ENCODE data around the gene DIAPH2. TPM values are rescaled to one million over a fixed set of nuclear protein-coding genes. Genes with fewer than 3 reads are reported as not detected.

The DIAPH2 gene
- polyA plus RNA-seq, 1 experiment = 3.1 TPM

GRCh38 chrX:96685210-96686099 lies 813 bp downstream of the DIAPH2 start:
- peak overlapping the region; percentile 72 for H3K4me3 ChIP-seq (ENCODE audit: low read depth, low read length)
- no peak for DNase-seq (ENCODE audit: low read depth)
- no peak for TF ChIP-seq CTCF (IDR thresholded peaks at IDR 0.05; ENCODE audit: insufficient read depth, low read depth, low read length)
- CTCF ChIA-PET = no interaction called here
- no peaks in the 10 kb centered on the region for H3K27me3 ChIP-seq (ENCODE audit: control insufficient read depth, insufficient read depth, low read length)
- POLR2A ChIA-PET = no interaction called here
- no peaks in the 10 kb centered on the region for H3K36me3 ChIP-seq (ENCODE audit: control insufficient read depth, insufficient read depth, low read length)

GRCh38 chrX:96687776-96688175 lies 3.1 kb downstream of the DIAPH2 start:
- no peaks in the 10 kb centered on the region for H3K27me3 ChIP-seq (ENCODE audit: control insufficient read depth, insufficient read depth, low read length)
- POLR2A ChIA-PET = no interaction called here
- TF ChIP-seq CTCF (IDR thresholded peaks at IDR 0.05; ENCODE audit: insufficient read depth, low read depth, low read length) = no peak
- DNase-seq (ENCODE audit: low read depth) = no peak
- CTCF ChIA-PET = no interaction called here
- H3K4me3 ChIP-seq (ENCODE audit: low read depth, low read length) = no peak overlapping the region
- no peaks in the 10 kb centered on the region for H3K36me3 ChIP-seq (ENCODE audit: control insufficient read depth, insufficient read depth, low read length)

- no peak overlapping the region for H3K4me3 ChIP-seq (ENCODE audit: low read depth, low read length)
- no peaks in the 10 kb centered on the region for H3K27me3 ChIP-seq (ENCODE audit: control insufficient read depth, insufficient read depth, low read length)
- ChIA-PET POLR2A (no interaction called here), CTCF (no interaction called here)
- H3K36me3 ChIP-seq (ENCODE audit: control insufficient read depth, insufficient read depth, low read length) = no peaks in the 10 kb centered on the region
- no peak for TF ChIP-seq CTCF (IDR thresholded peaks at IDR 0.05; ENCODE audit: insufficient read depth, low read depth, low read length)
- DNase-seq (ENCODE audit: low read depth) = no peak
Observed at GRCh38 chrX:96688789-96689188, 4.1 kb downstream of the DIAPH2 start.

- no peaks in the 10 kb centered on the region for H3K27me3 ChIP-seq (ENCODE audit: control insufficient read depth, insufficient read depth, low read length)
- H3K4me3 ChIP-seq (ENCODE audit: low read depth, low read length) = no peak overlapping the region
- no peak for TF ChIP-seq CTCF (IDR thresholded peaks at IDR 0.05; ENCODE audit: insufficient read depth, low read depth, low read length)
- ChIA-PET POLR2A (no interaction called here), CTCF (no interaction called here)
- no peaks in the 10 kb centered on the region for H3K36me3 ChIP-seq (ENCODE audit: control insufficient read depth, insufficient read depth, low read length)
- no peak for DNase-seq (ENCODE audit: low read depth)
Observed at GRCh38 chrX:96689991-96690390, 5.3 kb downstream of the DIAPH2 start.

GRCh38 chrX:96692454-96692853 lies 7.8 kb downstream of the DIAPH2 start:
- DNase-seq (ENCODE audit: low read depth) = no peak
- ChIA-PET POLR2A (interaction anchor here (0.6 kb wide), 1 partner anchor 70 kb away, joined by 3 read pairs; no protein-coding TSS in a partner anchor), CTCF (no interaction called here)
- TF ChIP-seq CTCF (IDR thresholded peaks at IDR 0.05; ENCODE audit: insufficient read depth, low read depth, low read length) = no peak
- no peaks in the 10 kb centered on the region for H3K36me3 ChIP-seq (ENCODE audit: control insufficient read depth, insufficient read depth, low read length)
- H3K4me3 ChIP-seq (ENCODE audit: low read depth, low read length) = no peak overlapping the region
- no peaks in the 10 kb centered on the region for H3K27me3 ChIP-seq (ENCODE audit: control insufficient read depth, insufficient read depth, low read length)
